ENCODE results near the gene CDH15.
"Not testable (repeated sequence)": the region's sequence is repeated elsewhere in the genome, so short reads cannot be mapped to it uniquely, and the experiment has no call there.

CDH15 gene

DNA sequence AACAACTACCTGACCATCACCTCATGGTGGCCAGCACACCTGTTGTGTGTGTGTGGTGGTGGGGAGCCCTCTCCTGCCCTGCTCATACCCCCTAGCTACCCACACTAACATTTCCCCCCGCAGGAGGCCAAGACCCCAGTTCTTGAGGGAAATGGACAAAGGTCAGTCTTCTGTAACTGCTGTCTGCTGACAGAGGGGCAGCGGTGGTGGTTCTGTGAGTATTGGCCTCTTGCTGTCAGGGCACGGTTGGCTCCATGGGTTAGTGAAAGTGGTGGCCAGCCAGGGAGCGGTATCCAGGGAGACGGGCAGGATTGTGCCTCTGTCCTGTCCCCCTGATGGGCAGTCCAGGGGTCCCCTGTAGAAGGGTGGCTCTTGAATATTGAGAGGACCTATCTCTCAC lies 72.1 kb downstream of the CDH15 start:
- no peak for DNase-seq

DNA sequence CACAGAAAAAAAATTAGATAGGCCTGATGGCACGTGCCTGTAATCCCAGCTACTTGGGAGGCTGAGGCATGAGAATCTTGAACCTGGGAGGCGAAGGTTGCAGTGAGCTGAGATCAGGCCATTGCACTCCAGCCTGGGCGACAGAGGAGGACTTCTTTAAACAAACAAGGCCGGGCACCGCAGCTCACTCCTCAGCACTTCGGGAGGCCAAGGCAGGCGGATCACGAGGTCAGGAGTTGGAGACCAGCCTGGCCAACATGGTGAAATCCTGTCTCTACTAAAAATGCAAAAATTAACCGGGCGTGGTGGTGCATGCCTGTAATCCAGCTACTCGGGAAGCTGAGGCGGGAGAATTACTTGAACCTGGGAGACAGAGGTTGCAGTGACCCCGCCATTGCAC lies 72.7 kb downstream of the CDH15 start:
- DNase-seq, result not testable (repeated sequence)

DNA sequence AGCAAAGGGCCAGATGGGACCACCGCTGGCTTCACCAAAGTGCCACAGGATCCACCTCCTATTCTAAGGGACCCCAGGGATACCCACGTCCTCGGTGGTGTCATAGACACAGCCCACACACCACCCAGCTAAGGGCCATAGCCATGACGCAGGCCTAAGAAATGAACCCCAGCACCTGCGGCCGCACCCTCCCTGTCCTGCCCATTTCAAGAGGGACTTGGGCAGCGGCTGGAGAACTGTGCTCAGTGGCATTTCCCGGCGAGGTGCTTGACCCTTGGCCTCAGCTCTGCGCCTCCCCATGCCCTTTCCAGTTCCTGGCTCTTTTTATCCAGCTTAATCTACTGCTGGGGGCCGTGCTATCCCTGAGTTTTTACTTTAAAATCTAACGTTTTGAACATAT lies 73.2 kb downstream of the CDH15 start:
- no peak for DNase-seq
